NCI-H1436 (cell line): ENCODE measurements around the gene POLE3.
A peak's percentile ranks its signal among the peaks of the same experiment; 100 is the strongest.
"Not testable (repeated sequence)": the region's sequence is repeated elsewhere in the genome, so short reads cannot be mapped to it uniquely, and the experiment has no call there.

ENCODE experiments used
- DNase-seq: peaks from one replicate; lab custom pipeline; 2025; lab: John Stamatoyannopoulos, UW

POLE3 gene

GRCh38 chr9:113376634-113377567 is 33.6 kb downstream of the POLE3 start, which contains the start of gene HDHD3:
HDHD3 (minus strand) TSS chr9:113376986; CDS start chr9:113374354, 2,632 bp downstream.
- peak; percentile 76 for DNase-seq

GRCh38 chr9:113375057-113376023 is 35.1 kb downstream of the POLE3 start:
- no peak for DNase-seq

- no peak for DNase-seq
These were observed 36.6 kb downstream of the POLE3 start for GRCh38 chr9:113373676-113374392.

- DNase-seq: no peak
These were observed 37.2 kb downstream of the POLE3 start for GRCh38 chr9:113373256-113373655.

GRCh38 chr9:113372059-113372458 is 38.4 kb downstream of the POLE3 start:
- no peak for DNase-seq

GRCh38 chr9:113370806-113371325 is 39.6 kb downstream of the POLE3 start:
- no peak for DNase-seq

GRCh38 chr9:113369855-113370140 is 40.7 kb downstream of the POLE3 start:
- DNase-seq: no peak

- DNase-seq: no peak
These were observed 41.3 kb downstream of the POLE3 start for GRCh38 chr9:113368982-113369854.

GRCh38 chr9:113368348-113368981 is 42.0 kb downstream of the POLE3 start:
- DNase-seq: no peak

- DNase-seq: not testable (repeated sequence)
These were observed 44.8 kb downstream of the POLE3 start for GRCh38 chr9:113365652-113366051.

GRCh38 chr9:113364951-113365350 is 45.5 kb downstream of the POLE3 start:
- DNase-seq: no peak

- no peak for DNase-seq
These were observed 47.1 kb downstream of the POLE3 start for GRCh38 chr9:113363336-113363735.

GRCh38 chr9:113361304-113362018 is 49.0 kb downstream of the POLE3 start:
- no peak for DNase-seq

- DNase-seq: no peak
These were observed 50.1 kb downstream of the POLE3 start for GRCh38 chr9:113360242-113360842.

GRCh38 chr9:113359385-113359784 is 51.1 kb downstream of the POLE3 start:
- DNase-seq: no peak
